Central memory CD8-positive, alpha-beta T cell (primary cell): Measurements from ENCODE around the gene HPGDS.
"Not testable (repeated sequence)": the region's sequence is repeated elsewhere in the genome, so short reads cannot be mapped to it uniquely, and the experiment has no call there.

Experiments used
- ATAC-seq: fragments of 150-1000 bp; cut with Tn5 transposase; replicated peaks from 2 replicates; pipeline ENCODE4 v1.10.0; 2022; ENCODE audit warnings: mild to moderate bottlenecking, moderate FRiP score, moderate number of reproducible peaks; ENCODE audit not compliant: poor library complexity, severe bottlenecking; ENCODE audit errors: extremely low read depth
- DNase-seq, 2 donors: peaks; one replicate each; pipeline ENCODE4 v3.0.0; 2021; ENCODE audit warnings: low spot score in 2 of 2
- H3K27ac Mint-ChIP-seq: one replicate; pipeline ENCODE4 v1.8.0; 2022; ENCODE audit warnings: low read depth, mild to moderate bottlenecking, moderate library complexity, mixed read lengths
- H3K27me3 Mint-ChIP-seq: one replicate; pipeline ENCODE4 v1.8.0; 2022; ENCODE audit warnings: mixed read lengths
- H3K36me3 Mint-ChIP-seq: one replicate; pipeline ENCODE4 v1.8.0; 2022; ENCODE audit warnings: mild to moderate bottlenecking, moderate library complexity, mixed read lengths; ENCODE audit not compliant: insufficient read depth
- H3K4me1 Mint-ChIP-seq: one replicate; pipeline ENCODE4 v1.8.0; 2022; ENCODE audit warnings: mixed read lengths
- H3K4me3 Mint-ChIP-seq: one replicate; pipeline ENCODE4 v1.8.0; 2022; ENCODE audit warnings: mild to moderate bottlenecking, moderate library complexity, mixed read lengths
- H3K9me3 Mint-ChIP-seq: one replicate; pipeline ENCODE4 v1.8.0; 2022; ENCODE audit warnings: mixed read lengths

HPGDS gene

DNA sequence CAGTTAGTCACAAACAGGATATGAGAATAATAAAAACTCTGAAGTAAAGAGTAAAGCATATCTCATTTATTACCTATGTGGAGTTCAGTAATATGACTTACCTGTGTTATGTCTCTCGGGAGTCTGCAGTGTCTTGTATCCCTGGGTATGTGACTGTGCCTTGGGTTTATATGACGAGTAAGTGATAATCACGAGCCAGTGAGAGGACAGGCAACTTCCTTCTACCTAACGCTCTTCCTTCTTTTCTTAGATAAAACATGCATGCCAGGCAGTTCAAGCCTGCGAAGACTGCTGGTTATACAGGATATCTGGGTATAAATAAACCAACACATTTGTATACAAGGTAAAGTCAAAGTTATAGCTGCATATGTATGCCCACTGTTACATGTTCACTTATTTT is at the start of gene HPGDS:
Gene HPGDS, minus strand, starts transcription at position 143 of the 400 bp plus-strand sequence. CDS start 8,207 bp downstream, outside the sequence.
- no peaks in the 10 kb centered on the region for H3K9me3 Mint-ChIP-seq
- peaks cover 15% of the 10 kb centered on the region for H3K4me1 Mint-ChIP-seq
- DNase-seq, result no peak
- H3K36me3 Mint-ChIP-seq, result peaks cover 2% of the 10 kb centered on the region
- no peak within 1 kb of the TSS for H3K27ac Mint-ChIP-seq
- ATAC-seq, result no peak
- no peaks in the 10 kb centered on the region for H3K27me3 Mint-ChIP-seq
- H3K4me3 Mint-ChIP-seq, result no peak within 1 kb of the TSS

DNA sequence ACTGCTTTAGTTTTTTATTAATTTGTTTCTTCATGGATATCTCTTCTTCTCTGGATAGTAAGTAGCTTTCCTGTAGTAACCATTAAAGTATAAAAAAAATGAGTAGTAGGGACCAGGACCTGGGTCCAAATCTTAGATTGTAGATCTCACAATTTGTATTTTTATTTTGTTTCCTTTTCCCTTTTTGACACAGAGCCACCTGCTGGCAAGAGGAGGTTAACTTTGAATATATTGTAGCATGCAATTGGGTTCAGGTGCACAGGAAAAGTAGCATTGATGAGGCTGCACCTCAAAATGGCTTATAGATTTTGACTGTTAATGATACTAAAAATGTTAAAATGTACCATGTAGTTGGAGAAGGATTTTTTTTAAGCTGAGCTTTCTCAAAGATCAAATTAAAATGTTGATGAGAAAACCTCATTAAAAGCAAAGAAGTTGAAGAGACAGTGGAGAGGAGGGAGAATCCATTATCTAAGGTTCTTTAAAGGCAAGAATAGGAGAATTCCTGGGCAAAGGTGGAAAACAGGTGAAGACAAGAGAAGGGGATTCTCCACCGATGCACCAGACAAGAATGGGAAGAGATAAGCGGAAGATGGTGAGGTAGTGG is 48.3 kb upstream of the HPGDS start:
- Mint-ChIP-seq H3K4me1 (no peaks in the 10 kb centered on the region), H3K36me3 (no peaks in the 10 kb centered on the region), H3K27ac (no peak overlapping the region), H3K4me3 (no peak overlapping the region), H3K9me3 (no peaks in the 10 kb centered on the region), H3K27me3 (no peaks in the 10 kb centered on the region)
- no peak for ATAC-seq
- DNase-seq, result no peak

DNA sequence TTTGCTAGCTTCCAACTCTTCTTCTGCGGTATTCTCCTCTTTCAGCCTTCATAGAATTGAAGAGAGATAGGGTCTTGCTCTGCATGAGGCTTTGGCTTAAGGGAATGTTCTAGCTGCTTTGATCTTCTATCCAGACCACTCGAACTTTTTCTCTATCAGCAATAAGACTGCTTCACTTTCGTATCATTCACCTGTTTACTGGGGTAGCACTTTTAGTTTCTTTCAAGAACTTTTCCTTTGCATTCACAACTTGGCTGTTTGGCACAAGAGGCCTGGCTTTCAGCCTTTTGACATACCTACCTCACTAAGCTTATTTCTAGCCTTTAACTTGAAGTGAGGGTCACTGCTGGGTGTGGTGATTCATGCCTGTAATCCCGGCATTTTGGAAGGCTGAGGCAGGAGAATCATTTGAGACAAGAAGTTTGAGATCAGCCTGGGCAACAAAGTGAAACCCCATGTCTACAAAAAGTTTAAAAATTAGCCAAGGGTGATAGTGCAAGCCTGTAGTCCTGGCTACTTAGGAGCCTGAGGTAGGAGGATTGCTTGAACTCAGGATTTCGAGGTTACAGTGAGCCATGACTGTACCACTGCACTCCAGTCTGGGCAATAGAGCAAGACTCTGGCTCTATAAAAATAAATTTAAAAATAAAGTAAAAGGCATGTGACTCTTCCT is 47.1 kb upstream of the HPGDS start:
- no peaks in the 10 kb centered on the region for H3K36me3 Mint-ChIP-seq
- no peak for ATAC-seq
- no peaks in the 10 kb centered on the region for H3K4me1 Mint-ChIP-seq
- no peaks in the 10 kb centered on the region for H3K9me3 Mint-ChIP-seq
- no peak overlapping the region for H3K27ac Mint-ChIP-seq
- DNase-seq, result no peak
- no peak overlapping the region for H3K4me3 Mint-ChIP-seq
- H3K27me3 Mint-ChIP-seq, result no peaks in the 10 kb centered on the region

DNA sequence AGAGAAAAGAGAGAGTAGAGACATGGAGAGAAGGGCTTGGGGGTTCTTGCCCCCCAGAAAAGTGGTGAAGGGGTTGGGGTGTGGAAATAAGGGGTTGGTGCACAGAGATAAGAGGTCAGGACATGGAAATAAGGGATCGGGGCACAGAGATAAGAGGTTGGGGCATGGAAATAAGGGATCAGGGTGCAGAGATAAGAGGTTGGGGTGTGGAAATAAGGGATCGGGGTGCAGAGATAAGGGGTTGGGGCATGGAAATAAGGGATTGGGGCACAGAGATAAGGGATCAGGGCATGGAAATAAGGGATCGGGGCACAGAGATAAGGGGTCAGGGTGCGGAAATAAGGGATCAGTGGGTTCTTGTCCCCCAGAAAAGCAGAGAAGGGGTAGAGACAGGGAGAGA is 45.3 kb upstream of the HPGDS start:
- H3K4me1 Mint-ChIP-seq, H3K27ac Mint-ChIP-seq, DNase-seq, H3K27me3 Mint-ChIP-seq, H3K36me3 Mint-ChIP-seq, ATAC-seq, H3K9me3 Mint-ChIP-seq, H3K4me3 Mint-ChIP-seq: not testable (repeated sequence)

DNA sequence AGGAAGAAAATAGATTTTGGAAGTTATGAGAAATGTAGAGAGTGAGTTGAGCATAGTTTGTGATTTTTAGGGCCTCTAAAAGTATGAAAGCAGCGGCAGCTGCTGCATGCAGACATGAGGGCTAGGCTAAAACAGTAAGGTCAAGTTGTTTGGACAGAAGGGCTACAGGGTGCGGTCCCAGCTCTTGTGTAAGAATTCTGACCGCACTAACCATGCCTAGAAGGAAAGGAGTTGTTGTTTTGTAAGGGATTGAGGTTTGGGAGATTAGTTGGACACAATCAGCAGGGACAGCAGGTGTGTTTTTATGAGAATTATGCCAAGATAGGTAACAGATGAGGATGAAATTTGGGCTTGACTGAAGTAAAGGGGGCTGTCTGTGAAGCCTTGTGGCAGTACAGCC is 42.8 kb upstream of the HPGDS start:
- not testable (repeated sequence) for H3K4me3 Mint-ChIP-seq, H3K4me1 Mint-ChIP-seq, H3K27ac Mint-ChIP-seq, DNase-seq, H3K9me3 Mint-ChIP-seq, H3K27me3 Mint-ChIP-seq, ATAC-seq, H3K36me3 Mint-ChIP-seq

DNA sequence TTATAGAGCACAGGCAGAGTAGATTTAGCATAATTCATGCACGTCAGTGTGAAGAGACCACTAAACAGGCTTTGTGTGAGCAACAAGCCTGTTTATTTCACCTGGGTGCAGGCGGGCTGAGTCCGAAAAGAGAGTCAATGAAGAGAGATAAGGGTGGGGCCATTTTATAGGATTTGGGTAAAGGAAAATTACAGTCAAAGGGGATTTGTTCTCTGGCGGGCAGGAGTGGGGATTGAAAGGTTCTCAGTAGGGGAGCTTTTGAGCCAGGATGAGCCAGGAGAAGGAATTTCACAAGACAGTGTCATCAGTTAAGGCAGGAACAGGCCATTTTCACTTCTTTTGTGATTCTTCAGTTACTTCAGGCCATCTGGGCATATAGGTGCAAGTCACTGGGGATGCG is 40.3 kb upstream of the HPGDS start:
- H3K27ac Mint-ChIP-seq, H3K27me3 Mint-ChIP-seq, H3K4me3 Mint-ChIP-seq, DNase-seq, ATAC-seq, H3K36me3 Mint-ChIP-seq, H3K4me1 Mint-ChIP-seq, H3K9me3 Mint-ChIP-seq: not testable (repeated sequence)

DNA sequence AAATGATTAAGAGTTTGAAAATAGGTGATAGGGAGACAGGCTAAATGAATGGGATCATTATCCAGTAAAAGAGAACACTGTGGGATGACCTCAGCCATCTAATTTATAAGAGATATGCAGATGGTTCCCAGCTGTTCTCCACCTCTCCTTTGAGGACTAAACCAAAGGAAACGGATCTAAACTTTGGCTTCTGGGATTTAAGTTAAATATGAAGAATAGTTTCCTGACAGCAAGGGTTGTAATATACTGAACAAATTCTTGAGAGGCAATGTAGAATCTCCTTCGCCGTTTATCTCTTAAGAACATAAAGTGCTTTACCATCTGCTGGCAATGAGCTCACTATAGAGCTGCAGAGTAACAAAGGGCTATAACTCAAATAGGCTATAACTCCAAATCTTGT is 35.4 kb upstream of the HPGDS start:
- H3K9me3 Mint-ChIP-seq, result no peaks in the 10 kb centered on the region
- H3K36me3 Mint-ChIP-seq, result no peaks in the 10 kb centered on the region
- H3K27ac Mint-ChIP-seq, result no peak overlapping the region

DNA sequence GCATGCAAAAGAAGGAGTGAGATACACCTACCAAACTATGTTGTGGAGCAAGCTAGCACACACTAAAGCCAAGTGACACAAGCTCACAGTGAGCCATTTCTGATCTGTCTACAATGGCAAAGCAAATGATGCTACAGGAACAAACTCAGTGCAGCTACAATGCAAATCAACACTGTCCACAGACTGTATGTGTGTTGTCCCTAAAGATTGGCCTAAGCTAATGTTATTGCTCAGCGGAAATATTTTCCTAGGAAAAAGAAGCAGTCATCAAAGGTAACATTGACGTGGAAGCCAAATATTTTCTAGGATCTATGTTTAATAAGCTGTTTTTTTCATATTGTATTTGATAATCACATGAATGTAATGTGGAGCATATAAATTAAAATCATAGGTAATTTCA is 34.7 kb upstream of the HPGDS start:
- peaks cover 18% of the 10 kb centered on the region for H3K27me3 Mint-ChIP-seq
- H3K36me3 Mint-ChIP-seq, result no peaks in the 10 kb centered on the region
- H3K9me3 Mint-ChIP-seq, result no peaks in the 10 kb centered on the region
- H3K27ac Mint-ChIP-seq, result no peak overlapping the region
- DNase-seq (no peak), ATAC-seq (no peak)
- H3K4me3 Mint-ChIP-seq, result no peak overlapping the region
- H3K4me1 Mint-ChIP-seq, result no peaks in the 10 kb centered on the region

More for the DNA sequence above, 35.4 kb upstream of the HPGDS start:
- DNase-seq (no peak), ATAC-seq (no peak)
- Mint-ChIP-seq H3K4me1 (no peaks in the 10 kb centered on the region), H3K27me3 (peaks cover 18% of the 10 kb centered on the region), H3K4me3 (no peak overlapping the region)

DNA sequence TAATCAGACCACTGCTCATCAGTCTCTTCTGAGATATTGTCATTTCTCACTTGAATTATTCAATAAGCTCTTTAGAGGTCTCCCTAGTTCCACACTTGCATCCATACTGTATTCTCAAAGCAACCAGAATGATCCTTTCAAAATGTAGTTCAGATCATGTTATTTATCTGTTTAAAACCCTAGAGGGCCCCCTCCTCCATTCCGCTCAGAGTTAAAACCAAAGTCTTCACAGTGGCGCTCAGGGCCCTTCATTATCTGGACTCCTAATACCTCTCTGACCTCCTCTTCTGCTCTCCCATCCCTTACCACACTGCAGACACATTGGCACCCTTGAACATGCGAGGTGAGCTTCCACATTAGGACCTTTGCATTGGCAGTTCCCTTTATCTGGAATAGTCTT is 32.7 kb upstream of the HPGDS start:
- Mint-ChIP-seq H3K27ac (no peak overlapping the region), H3K9me3 (no peaks in the 10 kb centered on the region), H3K36me3 (no peaks in the 10 kb centered on the region), H3K27me3 (peaks cover 21% of the 10 kb centered on the region), H3K4me3 (no peak overlapping the region), H3K4me1 (no peaks in the 10 kb centered on the region)
- DNase-seq (no peak), ATAC-seq (no peak)

DNA sequence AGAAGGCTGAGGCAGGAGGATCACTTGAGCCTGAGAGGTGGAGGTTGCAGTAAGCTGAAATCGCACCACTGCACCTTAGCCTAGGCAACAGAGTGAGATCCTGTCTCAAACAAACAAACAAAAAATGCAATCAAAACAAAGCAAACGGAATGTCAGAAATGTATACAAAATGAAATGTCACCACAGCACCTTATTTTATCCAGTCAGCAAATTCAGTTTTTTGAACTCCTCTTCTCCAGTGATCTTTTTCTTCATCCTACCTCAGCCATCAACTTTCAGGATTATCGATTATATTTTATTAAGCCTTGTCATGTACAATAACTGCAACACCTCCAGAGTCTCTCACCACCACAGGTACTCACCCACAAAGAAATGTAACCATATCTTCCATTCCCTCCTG is 31.1 kb upstream of the HPGDS start:
- ATAC-seq, result no peak
- H3K9me3 Mint-ChIP-seq, result no peaks in the 10 kb centered on the region

DNA sequence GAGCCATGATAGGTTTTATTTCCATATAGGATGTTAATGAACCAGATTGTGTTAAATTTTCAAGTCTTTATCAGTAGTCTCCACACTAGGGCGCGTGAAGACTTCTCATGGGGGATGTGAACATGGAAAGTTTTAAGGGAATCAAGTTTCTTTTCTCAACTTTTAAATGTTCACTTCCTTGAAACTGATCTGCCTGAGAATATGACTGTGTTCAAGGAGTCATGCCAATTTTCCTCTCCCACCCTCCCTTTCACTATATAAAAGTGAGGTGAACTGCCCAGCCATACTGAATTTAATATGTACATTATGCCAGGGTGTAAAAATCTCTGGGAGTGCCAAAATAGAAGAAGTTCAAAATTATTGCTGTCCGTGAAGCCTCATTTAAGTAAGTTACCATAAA is 30.4 kb upstream of the HPGDS start:
- no peaks in the 10 kb centered on the region for H3K4me1 Mint-ChIP-seq
- ATAC-seq, result no peak
- no peaks in the 10 kb centered on the region for H3K36me3 Mint-ChIP-seq
- peaks cover 36% of the 10 kb centered on the region for H3K27me3 Mint-ChIP-seq
- no peaks in the 10 kb centered on the region for H3K9me3 Mint-ChIP-seq
- no peak overlapping the region for H3K4me3 Mint-ChIP-seq
- no peak overlapping the region for H3K27ac Mint-ChIP-seq
- no peak for DNase-seq

More for the DNA sequence above, 31.1 kb upstream of the HPGDS start:
- H3K4me3 Mint-ChIP-seq, result no peak overlapping the region
- no peaks in the 10 kb centered on the region for H3K36me3 Mint-ChIP-seq
- H3K27ac Mint-ChIP-seq, result no peak overlapping the region
- peaks cover 36% of the 10 kb centered on the region for H3K27me3 Mint-ChIP-seq
- no peaks in the 10 kb centered on the region for H3K4me1 Mint-ChIP-seq
- DNase-seq, result no peak

DNA sequence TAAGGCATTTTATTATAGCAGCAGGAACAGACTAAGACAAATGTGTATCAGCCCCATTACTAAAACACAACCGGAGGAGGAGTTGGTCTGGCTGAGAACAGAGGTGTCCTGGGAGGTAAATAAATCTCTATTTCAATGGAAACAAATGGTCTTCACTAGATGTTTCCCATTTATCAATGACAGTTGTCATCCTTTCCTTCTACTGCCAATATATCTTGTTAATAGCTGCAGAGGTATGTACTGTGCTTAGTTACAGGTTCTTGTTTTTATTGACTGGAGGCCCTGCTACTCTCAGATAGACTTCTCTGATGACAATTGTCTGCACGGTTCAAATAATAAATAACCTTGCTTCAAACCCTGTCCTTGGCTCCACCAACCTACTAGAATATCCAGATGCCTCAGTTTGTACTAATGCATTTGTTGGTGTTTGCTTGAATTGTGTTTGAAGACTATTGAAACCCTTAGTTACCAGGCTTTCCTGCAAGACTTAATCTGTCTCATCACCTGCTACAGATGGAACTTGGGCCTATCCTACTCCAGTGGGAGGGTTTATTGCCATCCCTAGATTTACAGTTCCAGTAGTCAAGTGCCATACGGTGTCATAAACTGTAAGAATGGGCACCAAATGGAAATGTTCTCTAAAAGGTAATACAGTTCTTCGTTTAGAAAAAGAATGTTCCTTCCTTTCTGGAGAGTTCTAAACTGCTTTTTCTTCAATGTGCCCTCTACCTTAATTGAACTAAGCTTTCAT is 29.8 kb upstream of the HPGDS start:
- no peaks in the 10 kb centered on the region for H3K36me3 Mint-ChIP-seq
- no peak overlapping the region for H3K4me3 Mint-ChIP-seq
- DNase-seq (no peak), ATAC-seq (no peak)
- H3K9me3 Mint-ChIP-seq, result no peaks in the 10 kb centered on the region
- H3K27me3 Mint-ChIP-seq, result peaks cover 36% of the 10 kb centered on the region
- no peaks in the 10 kb centered on the region for H3K4me1 Mint-ChIP-seq
- no peak overlapping the region for H3K27ac Mint-ChIP-seq

DNA sequence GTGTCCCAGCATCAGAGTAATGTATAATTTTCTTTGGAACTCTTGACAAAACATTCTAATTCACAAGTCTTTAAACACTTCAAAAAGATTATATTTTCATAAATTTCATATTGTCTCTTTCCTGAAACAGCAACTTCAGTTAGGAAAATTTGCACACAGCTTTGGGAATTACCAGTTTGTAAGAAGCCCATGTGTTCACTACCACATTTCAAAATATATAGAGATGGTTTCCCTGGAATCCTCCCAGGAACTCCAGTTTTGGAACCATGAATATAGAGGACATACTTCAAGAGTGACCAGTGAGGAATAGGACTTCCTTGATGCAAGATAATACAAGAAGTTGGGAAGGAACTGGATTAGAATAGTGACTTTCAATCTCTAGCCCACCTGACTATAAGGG is 28.7 kb upstream of the HPGDS start:
- H3K4me3 Mint-ChIP-seq, result no peak overlapping the region
- no peaks in the 10 kb centered on the region for H3K4me1 Mint-ChIP-seq
- peaks cover 46% of the 10 kb centered on the region for H3K27me3 Mint-ChIP-seq
- DNase-seq, result no peak
- H3K27ac Mint-ChIP-seq, result no peak overlapping the region
- H3K36me3 Mint-ChIP-seq, result no peaks in the 10 kb centered on the region
- no peak for ATAC-seq
- no peaks in the 10 kb centered on the region for H3K9me3 Mint-ChIP-seq
